ENCODE measurements around the gene FAM50B. TPM values are rescaled to one million over a fixed set of nuclear protein-coding genes. Genes with fewer than 3 reads are reported as not detected.

FAM50B gene
- polyA plus RNA-seq, 1 donor from 2014 or later, result 0.79 TPM

DNA sequence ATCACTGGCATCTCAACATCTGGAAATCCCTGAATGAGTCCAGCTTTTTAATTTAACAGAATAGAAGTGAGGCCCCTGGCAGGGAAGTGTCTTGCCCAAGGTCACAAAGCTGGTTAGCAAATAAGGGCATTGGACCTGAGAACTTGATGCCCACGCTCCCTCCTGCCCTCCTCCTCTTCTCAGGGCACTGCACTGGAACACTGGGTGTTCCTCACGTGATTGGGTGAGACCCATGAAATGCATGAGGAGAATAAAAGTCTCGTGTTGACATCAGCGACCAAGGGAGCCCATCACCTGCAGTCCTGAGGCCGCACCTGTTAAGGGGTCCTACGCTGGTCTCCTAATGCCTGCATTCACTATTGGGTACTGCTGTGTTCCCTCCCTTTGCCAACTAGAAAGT is 7.4 kb downstream of the FAM50B start:
- Histone ChIP-seq H3K27ac (ENCODE audit: low read length) (no peak overlapping the region), H3K36me3 (ENCODE audit: insufficient read depth, low read length) (no peaks in the 10 kb centered on the region)
- no peak for TF ChIP-seq SMC3 (conservative IDR thresholded peaks at IDR 0.05; ENCODE audit: poor library complexity)

GRCh38 chr6:3857468-3858456 is 8.6 kb downstream of the FAM50B start:
- Histone ChIP-seq H4K20me1 (ENCODE audit: insufficient read depth) (no peaks in the 10 kb centered on the region), H3K9me3 (ENCODE audit: low read length) (no peaks in the 10 kb centered on the region), H3K9me2 (ENCODE audit: insufficient read depth, low read length) (no peaks in the 10 kb centered on the region), H3F3A (ENCODE audit: insufficient read depth, low read length, poor library complexity, severe bottlenecking) (no peaks in the 10 kb centered on the region), H3K4me3 (ENCODE audit: low read length) (no peak overlapping the region), H3K27ac (ENCODE audit: low read length) (no peak overlapping the region), H3K9ac (ENCODE audit: low read length) (no peak overlapping the region), H3K79me2 (replicated peaks; ENCODE audit: insufficient read depth, low read length) (no peaks in the 10 kb centered on the region), H3K36me3 (ENCODE audit: insufficient read depth, low read length) (no peaks in the 10 kb centered on the region), H3K4me2 (ENCODE audit: low read length) (no peak overlapping the region), H2AFZ (ENCODE audit: low read depth, low read length) (no peak overlapping the region), H3K27me3 (ENCODE audit: insufficient read depth, low read depth, low read length) (no peaks in the 10 kb centered on the region)
- TF ChIP-seq, protein P1, sequence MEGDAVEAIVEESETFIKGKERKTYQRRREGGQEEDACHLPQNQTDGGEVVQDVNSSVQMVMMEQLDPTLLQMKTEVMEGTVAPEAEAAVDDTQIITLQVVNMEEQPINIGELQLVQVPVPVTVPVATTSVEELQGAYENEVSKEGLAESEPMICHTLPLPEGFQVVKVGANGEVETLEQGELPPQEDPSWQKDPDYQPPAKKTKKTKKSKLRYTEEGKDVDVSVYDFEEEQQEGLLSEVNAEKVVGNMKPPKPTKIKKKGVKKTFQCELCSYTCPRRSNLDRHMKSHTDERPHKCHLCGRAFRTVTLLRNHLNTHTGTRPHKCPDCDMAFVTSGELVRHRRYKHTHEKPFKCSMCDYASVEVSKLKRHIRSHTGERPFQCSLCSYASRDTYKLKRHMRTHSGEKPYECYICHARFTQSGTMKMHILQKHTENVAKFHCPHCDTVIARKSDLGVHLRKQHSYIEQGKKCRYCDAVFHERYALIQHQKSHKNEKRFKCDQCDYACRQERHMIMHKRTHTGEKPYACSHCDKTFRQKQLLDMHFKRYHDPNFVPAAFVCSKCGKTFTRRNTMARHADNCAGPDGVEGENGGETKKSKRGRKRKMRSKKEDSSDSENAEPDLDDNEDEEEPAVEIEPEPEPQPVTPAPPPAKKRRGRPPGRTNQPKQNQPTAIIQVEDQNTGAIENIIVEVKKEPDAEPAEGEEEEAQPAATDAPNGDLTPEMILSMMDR (IDR thresholded peaks at IDR 0.05; ENCODE audit: poor library complexity, severe bottlenecking), result no peak
- TF ChIP-seq MXI1 (conservative IDR thresholded peaks at IDR 0.05; ENCODE audit: poor library complexity, severe bottlenecking) (no peak), REST (IDR thresholded peaks at IDR 0.05; ENCODE audit: borderline replicate concordance) (no peak), RAD21 (conservative IDR thresholded peaks at IDR 0.05) (no peak)

More for the DNA sequence above, 7.4 kb downstream of the FAM50B start:
- Histone ChIP-seq H3K4me2 (ENCODE audit: low read length) (no peak overlapping the region), H3K9me2 (ENCODE audit: insufficient read depth, low read length) (no peaks in the 10 kb centered on the region), H3K9ac (ENCODE audit: low read length) (no peak overlapping the region), H2AFZ (ENCODE audit: low read depth, low read length) (no peak overlapping the region), H3K9me3 (ENCODE audit: low read length) (no peaks in the 10 kb centered on the region), H3K27me3 (ENCODE audit: insufficient read depth, low read depth, low read length) (no peaks in the 10 kb centered on the region), H3K4me3 (ENCODE audit: low read length) (no peak overlapping the region), H3K79me2 (replicated peaks; ENCODE audit: insufficient read depth, low read length) (no peaks in the 10 kb centered on the region), H3F3A (ENCODE audit: insufficient read depth, low read length, poor library complexity, severe bottlenecking) (no peaks in the 10 kb centered on the region), H4K20me1 (ENCODE audit: insufficient read depth) (no peaks in the 10 kb centered on the region)

DNA sequence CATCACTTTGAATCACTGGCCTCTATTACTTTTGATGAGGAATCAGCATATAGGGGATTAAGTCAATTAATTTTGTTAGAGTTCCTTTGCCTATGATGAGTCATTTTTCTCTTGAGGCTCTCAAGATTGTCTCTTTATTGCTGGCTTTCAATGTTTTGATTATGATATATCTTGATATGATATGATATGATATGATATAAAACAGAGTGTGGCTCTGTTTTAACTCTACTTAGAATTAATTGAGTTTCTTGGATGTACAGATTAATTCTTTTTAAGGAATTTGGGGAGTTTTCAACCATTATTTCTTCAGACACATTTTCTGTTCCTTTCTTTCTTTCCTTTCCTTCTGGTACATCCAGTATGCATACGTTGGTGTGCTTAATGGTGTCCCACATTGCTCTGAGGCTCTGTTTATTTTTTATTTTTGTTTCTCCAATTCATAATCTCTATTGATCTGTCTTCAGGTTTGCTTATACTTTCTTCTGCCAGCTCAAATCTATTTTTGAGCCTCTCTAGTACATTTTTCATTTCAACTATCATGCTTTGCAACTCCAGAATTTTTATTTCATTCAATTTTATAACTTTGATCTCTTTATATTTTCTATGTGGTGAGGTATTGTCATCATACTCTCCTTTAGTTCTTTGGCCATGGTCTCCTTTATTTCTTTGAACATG is 10.8 kb downstream of the FAM50B start:
- Histone ChIP-seq H2AFZ (ENCODE audit: low read depth, low read length) (no peak overlapping the region), H3K79me2 (replicated peaks; ENCODE audit: insufficient read depth, low read length) (no peaks in the 10 kb centered on the region), H3K9me2 (ENCODE audit: insufficient read depth, low read length) (no peaks in the 10 kb centered on the region), H3K36me3 (ENCODE audit: insufficient read depth, low read length) (no peaks in the 10 kb centered on the region), H3F3A (ENCODE audit: insufficient read depth, low read length, poor library complexity, severe bottlenecking) (no peaks in the 10 kb centered on the region), H4K20me1 (ENCODE audit: insufficient read depth) (no peaks in the 10 kb centered on the region), H3K9ac (ENCODE audit: low read length) (no peak overlapping the region), H3K27me3 (ENCODE audit: insufficient read depth, low read depth, low read length) (no peaks in the 10 kb centered on the region), H3K9me3 (ENCODE audit: low read length) (no peaks in the 10 kb centered on the region), H3K4me3 (ENCODE audit: low read length) (no peak overlapping the region), H3K27ac (ENCODE audit: low read length) (no peak overlapping the region), H3K4me2 (ENCODE audit: low read length) (no peak overlapping the region)
- no peak for TF ChIP-seq EZH2 (IDR thresholded peaks at IDR 0.05; ENCODE audit: borderline replicate concordance, insufficient read depth, low read length, poor library complexity, severe bottlenecking)
- no peak for TF ChIP-seq EP300 (conservative IDR thresholded peaks at IDR 0.05; ENCODE audit: poor library complexity, severe bottlenecking)
- TF ChIP-seq SMC3 (conservative IDR thresholded peaks at IDR 0.05; ENCODE audit: poor library complexity), result no peak
